Chondrocyte (in vitro differentiated cells): ENCODE measurements around the gene CDKN1A. TPM values are rescaled to one million over a fixed set of nuclear protein-coding genes. Genes with fewer than 3 reads are reported as not detected.

Experiments used
- DNase-seq: peaks from one replicate; pipeline ENCODE4 v3.0.0; 2021; ENCODE audit warnings: mixed read lengths, low spot score
- H3K27ac Mint-ChIP-seq: one replicate; pipeline ENCODE4 v1.8.0; 2021; ENCODE audit warnings: mild to moderate bottlenecking, moderate library complexity, mixed read lengths; ENCODE audit not compliant: unreplicated experiment
- H3K27me3 Mint-ChIP-seq: 2 replicates; pipeline ENCODE4 v1.8.0; 2021; ENCODE audit warnings: low read depth, mixed read lengths
- H3K36me3 Mint-ChIP-seq: 2 replicates; pipeline ENCODE4 v1.8.0; 2021; ENCODE audit warnings: low read depth, mixed read lengths
- H3K4me1 Mint-ChIP-seq: 2 replicates; pipeline ENCODE4 v1.8.0; 2021; ENCODE audit warnings: low read depth, mild to moderate bottlenecking, mixed read lengths
- H3K4me3 Mint-ChIP-seq: one replicate; pipeline ENCODE4 v1.8.0; 2021; ENCODE audit warnings: mild to moderate bottlenecking, moderate library complexity, mixed read lengths; ENCODE audit not compliant: unreplicated experiment
- H3K9me3 Mint-ChIP-seq: 2 replicates; pipeline ENCODE4 v1.8.0; 2021; ENCODE audit warnings: low read depth, mixed read lengths
- CTCF ChIP-seq: fragments of 200-600 bp; sonication (generic); IDR thresholded peaks from 2 replicates; pipeline ENCODE4 v1.5.0; 2021; ENCODE audit warnings: antibody characterized with exemption, mild to moderate bottlenecking, moderate library complexity
- total RNA-seq: library from RNA; stranded (reverse); gene quantifications from 3 replicates; pipeline ENCODE4 v1.2.1, GENCODE V29; 2021

The CDKN1A gene
- total RNA-seq, 1 donor from 2014 or later = 303 TPM

- Mint-ChIP-seq H3K9me3 (no peaks in the 10 kb centered on the region), H3K36me3 (no peaks in the 10 kb centered on the region), H3K27ac (no peak overlapping the region), H3K27me3 (no peaks in the 10 kb centered on the region), H3K4me1 (peaks cover 17% of the 10 kb centered on the region), H3K4me3 (no peak overlapping the region)
- no peak for TF ChIP-seq CTCF
- peak; percentile 17 for DNase-seq
Observed at GRCh38 chr6:36641543-36641942, 37.0 kb upstream of the CDKN1A start.

GRCh38 chr6:36642913-36643817, 35.3 kb upstream of the CDKN1A start:
- H3K36me3 Mint-ChIP-seq = no peaks in the 10 kb centered on the region
- H3K27ac Mint-ChIP-seq = peak overlapping the region; percentile 76
- no peaks in the 10 kb centered on the region for H3K27me3 Mint-ChIP-seq
- DNase-seq = peak; percentile 90
- H3K9me3 Mint-ChIP-seq = no peaks in the 10 kb centered on the region
- peaks cover 17% of the 10 kb centered on the region for H3K4me1 Mint-ChIP-seq
- TF ChIP-seq CTCF = no peak
- H3K4me3 Mint-ChIP-seq = no peak overlapping the region

GRCh38 chr6:36643977-36644376, 34.5 kb upstream of the CDKN1A start:
- peak; percentile 25 for DNase-seq
- Mint-ChIP-seq H3K36me3 (no peaks in the 10 kb centered on the region), H3K27me3 (no peaks in the 10 kb centered on the region), H3K4me1 (peaks cover 19% of the 10 kb centered on the region), H3K9me3 (no peaks in the 10 kb centered on the region), H3K4me3 (no peak overlapping the region), H3K27ac (no peak overlapping the region)
- no peak for TF ChIP-seq CTCF

GRCh38 chr6:36649086-36649485, 29.4 kb upstream of the CDKN1A start:
- peaks cover 22% of the 10 kb centered on the region for H3K4me1 Mint-ChIP-seq
- DNase-seq = no peak
- TF ChIP-seq CTCF = no peak
- no peaks in the 10 kb centered on the region for H3K36me3 Mint-ChIP-seq
- H3K4me3 Mint-ChIP-seq = no peak overlapping the region
- H3K27ac Mint-ChIP-seq = no peak overlapping the region
- no peaks in the 10 kb centered on the region for H3K27me3 Mint-ChIP-seq
- H3K9me3 Mint-ChIP-seq = no peaks in the 10 kb centered on the region

- H3K4me3 Mint-ChIP-seq = no peak overlapping the region
- no peaks in the 10 kb centered on the region for H3K36me3 Mint-ChIP-seq
Observed at GRCh38 chr6:36649701-36650484, 28.6 kb upstream of the CDKN1A start.

More at GRCh38 chr6:36649701-36650484, 28.6 kb upstream of the CDKN1A start:
- Mint-ChIP-seq H3K27ac (no peak overlapping the region), H3K9me3 (no peaks in the 10 kb centered on the region), H3K4me1 (peaks cover 16% of the 10 kb centered on the region), H3K27me3 (no peaks in the 10 kb centered on the region)
- DNase-seq = peak; percentile 37
- TF ChIP-seq CTCF = no peak
